ENCODE data around the gene PEX7.
"Not testable (repeated sequence)": the region's sequence is repeated elsewhere in the genome, so short reads cannot be mapped to it uniquely, and the experiment has no call there.

Gene PEX7

DNA sequence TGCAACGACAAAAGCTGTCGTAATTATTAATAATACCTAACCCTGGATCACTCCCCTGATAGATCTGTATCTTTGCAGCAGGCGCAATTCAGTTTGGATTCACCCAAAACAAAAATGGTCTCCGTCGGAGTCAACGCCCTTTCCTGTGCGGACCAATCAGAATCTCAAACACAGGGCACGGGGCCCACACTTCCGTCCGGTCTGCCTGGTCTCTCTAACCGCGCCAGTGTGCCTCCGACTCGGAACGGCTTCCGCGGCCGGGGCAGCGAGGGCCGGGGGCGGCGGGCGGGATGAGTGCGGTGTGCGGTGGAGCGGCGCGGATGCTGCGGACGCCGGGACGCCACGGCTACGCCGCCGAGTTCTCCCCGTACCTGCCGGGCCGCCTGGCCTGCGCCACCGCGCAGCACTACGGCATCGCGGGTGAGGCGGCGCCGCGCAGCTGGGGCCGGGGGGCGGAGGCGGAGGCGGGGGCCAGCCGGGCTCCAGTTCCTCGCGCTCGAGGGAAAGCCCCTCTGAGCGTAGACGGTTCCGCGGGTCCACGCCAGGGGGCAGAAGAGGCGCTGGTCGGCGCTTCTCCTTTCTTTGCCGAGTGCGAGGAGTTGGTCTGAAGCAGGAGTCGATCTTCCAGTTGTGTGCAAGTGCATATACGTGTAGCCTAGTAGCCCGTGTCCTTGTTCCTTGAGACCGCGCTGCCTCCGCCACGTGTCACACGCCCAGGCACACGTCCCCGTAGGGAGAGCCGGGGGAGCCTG is at the start of gene PEX7:
Gene PEX7 (plus strand): TSS at position 217 of the 752 bp plus-strand sequence. CDS start 74 bp downstream, at position 291.
- peak; percentile 64 for DNase-seq

DNA sequence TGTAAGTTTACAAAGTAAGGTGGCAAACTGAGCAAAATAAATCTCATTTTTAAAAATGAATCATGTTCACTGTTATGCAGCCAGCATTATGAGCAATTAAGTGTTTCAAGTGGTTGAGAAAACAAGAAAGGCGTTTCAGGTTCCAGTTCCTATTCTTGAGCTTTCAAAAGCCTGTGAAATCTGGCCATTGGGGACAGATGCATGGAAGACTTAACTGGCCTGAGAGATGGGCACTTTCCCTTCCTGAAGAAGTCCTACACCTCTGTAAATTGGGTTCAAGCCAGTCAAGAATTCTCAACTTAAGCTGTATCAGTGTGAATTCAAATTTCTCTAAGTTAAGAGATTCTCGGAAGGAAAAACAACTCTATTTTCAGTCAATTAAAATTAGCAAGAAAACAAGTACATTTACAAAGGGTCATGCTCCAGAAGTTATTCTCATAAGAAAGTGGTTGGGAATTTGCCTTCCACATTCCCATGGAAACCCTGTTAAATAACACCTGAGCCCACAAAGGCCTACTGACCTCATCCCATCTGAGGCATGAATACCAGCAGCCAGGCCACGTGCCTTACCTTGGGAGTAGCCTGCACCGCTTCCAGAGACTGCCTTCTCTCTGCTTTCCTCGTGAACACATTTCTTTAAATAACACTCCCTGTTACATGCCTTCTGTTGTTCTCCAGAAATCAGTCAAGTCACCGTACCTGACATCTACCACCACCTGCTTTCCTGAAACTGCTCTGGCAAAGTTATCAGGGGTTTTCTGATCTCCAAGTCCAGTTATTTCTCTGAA is 49.5 kb upstream of the PEX7 start:
- DNase-seq = no peak

GRCh38 chr6:136773473-136773796 is 49.0 kb upstream of the PEX7 start:
- DNase-seq = no peak

DNA sequence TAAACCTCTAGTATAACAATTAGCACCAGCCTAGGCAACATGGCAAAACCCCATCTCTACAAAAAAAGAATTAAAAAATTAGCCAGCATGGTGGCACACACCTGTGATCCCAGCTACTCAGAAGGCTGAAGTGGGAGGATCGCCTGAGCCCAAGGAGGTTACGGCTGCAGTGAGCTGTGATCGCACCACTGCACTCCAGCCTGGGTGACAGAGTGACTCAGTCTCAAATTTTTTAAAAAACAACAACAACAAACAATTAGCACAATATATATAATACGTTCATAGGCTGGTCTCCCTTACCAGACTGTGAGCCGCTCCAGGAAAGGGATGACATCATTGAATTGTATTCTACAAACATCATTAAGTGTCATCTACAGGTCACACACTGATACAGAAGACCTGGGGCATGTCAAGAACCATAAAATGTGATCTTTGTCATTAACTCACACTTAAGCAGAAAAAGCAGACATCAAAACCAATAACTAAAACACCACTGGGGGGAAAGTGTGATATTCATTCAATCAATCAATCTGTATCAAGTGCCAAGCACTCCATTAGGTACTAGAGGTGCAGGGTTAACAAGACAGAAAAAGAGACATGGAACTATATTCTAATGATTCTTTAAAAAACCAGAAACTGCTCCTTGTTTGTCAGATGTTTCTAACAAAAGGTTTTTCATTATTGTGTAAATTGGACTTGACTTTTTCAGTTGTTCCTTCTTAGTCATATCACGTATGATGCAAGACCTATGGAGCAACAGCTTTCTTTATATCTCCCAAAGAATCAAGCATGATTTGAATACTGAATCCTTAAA is 48.0 kb upstream of the PEX7 start:
- no peak for DNase-seq

DNA sequence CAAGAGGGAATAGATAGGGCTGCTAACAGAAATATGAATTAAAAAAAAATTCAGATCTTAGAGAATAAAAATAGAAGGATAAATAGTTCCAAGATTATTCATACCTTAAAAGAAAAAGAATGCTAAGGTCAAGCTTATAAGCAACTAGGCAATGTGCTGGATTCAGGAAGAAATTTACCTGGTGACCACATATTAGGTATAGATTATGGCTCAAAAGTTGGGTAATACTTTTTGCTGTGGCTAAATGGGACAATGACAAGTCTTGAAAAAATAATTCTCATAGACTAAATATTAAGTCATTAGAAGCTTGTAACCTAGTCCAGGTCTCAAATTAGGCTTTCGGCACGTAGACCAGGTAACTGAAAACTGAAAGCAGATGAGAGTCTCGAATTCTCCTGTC is 47.3 kb upstream of the PEX7 start:
- no peak for DNase-seq

DNA sequence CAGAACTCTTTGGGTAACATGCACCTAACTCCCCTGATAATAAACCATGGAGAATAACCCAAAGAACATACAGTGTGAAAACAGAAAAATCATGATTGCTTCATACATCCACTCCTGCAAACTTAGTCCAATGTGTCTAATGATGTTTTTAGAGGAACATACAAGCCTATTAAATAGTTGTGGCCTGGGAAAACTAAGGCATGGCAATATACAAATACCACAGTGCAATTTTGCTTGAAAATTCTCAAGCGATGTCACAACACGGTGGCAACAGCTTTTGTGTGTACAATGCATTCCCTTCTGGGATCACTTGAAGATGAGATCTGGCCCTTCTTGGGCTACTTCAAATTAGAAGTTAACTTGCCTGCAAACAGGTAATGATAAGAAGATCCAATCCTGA is 46.8 kb upstream of the PEX7 start:
- DNase-seq = no peak

GRCh38 chr6:136777651-136778050 is 44.7 kb upstream of the PEX7 start:
- no peak for DNase-seq

DNA sequence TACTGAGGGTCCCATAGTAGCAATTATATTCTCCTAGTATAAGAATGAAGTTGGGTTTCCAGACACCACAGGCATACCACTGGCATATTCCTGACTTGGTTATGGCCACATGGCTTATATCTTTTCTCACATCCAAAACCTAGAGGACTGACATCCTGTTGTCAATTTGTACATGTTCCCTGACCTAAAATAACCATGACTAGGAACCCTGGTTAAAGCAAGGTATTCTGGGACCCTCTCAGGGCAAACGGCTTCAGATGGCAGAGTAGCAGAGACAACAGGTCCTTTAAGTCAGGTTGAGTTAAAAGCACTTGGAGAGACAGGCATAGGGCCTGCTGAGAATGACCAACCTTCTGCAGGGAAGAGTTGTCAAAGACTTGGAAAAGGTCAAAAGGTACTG is 42.7 kb upstream of the PEX7 start:
- no peak for DNase-seq

DNA sequence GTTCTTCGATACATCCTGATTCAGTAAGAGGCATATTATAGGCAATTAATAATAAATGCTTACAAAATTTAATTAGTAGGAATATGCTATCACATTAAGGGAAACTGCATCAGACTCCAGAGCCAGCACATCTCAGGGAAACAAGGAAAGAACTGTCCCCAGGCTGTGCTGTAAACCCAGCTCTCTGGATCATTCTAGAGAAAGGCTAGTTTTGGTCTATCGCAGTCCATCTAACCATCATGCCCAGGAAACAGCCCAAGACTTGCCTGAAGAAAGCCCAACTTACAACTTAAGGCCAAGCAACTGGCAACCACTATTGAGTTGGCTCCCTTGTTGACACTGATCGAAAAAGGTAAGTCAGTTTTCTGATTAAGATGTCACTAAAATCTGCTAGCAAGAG is 41.4 kb upstream of the PEX7 start:
- no peak for DNase-seq

- no peak for DNase-seq
These were observed 40.2 kb upstream of the PEX7 start for GRCh38 chr6:136782021-136782770.

GRCh38 chr6:136783021-136783420 is 39.4 kb upstream of the PEX7 start:
- DNase-seq = no peak

DNA sequence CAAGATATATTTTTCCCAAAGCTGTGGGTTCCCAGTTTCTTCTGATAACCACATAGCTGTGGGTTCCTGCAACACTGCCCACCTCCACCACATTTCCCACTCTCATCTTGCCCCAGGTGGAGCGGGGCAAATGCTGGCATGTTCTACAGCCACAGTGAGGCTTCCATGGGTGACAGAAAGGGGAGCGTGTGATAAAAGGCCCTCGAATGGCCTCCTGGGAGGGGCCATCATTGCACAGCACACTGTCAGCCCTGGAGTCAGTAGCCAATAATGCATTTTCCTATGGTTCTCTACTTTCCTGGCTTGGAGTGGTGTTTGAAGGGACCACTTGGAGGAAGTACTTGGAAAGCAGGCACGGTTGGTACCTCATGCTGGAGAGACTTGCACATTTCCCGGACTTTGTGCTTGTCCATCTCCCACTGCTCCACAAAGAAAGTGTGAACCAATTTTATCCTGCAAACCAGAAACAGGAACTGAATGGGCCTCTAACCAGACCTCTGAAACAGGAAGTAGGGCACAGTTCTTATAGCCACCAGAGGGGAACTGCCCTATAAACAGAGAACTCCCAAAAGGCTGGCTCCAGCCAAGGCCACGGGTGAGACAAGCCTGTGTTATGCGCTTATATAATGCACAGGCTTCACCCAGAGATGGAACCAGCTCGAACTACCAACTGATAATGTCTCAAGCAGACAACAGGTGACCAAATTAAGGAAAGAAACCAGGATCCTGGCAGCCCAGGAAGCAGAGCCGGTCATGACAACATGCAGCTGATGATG is 38.7 kb upstream of the PEX7 start:
- DNase-seq = no peak

- no peak for DNase-seq
These were observed 38.1 kb upstream of the PEX7 start for GRCh38 chr6:136784271-136784664.

GRCh38 chr6:136784910-136785746 is 37.3 kb upstream of the PEX7 start:
- DNase-seq = no peak

GRCh38 chr6:136786658-136787057 is 35.7 kb upstream of the PEX7 start:
- no peak for DNase-seq

DNA sequence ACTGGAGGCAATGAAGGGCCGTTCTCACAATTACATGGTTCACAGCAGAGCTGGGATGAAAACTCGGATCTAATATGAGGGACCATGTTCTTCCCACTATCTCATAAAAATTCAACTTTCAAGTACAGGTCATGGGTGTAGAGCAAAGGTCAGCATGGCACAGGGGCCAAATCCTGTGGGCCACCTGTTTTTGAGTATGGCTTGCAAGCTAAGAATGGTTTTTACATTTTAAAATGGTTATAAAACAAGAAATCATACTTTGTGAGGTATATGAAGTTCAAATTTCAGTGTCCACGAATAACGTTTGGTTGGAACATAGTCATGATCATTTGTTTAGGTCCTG is 34.7 kb upstream of the PEX7 start:
- no peak for DNase-seq

GRCh38 chr6:136788069-136788902 is 34.1 kb upstream of the PEX7 start:
- DNase-seq = no peak

- not testable (repeated sequence) for DNase-seq
These were observed 33.0 kb upstream of the PEX7 start for GRCh38 chr6:136789440-136789839.

- DNase-seq = no peak
These were observed 31.7 kb upstream of the PEX7 start for GRCh38 chr6:136790411-136791295.

Measured in 8988T (cell line).